ENCODE results near the gene POLR3E. TPM values are rescaled to one million over a fixed set of nuclear protein-coding genes. Genes with fewer than 3 reads are reported as not detected.

POLR3E gene
- total RNA-seq, 1 donor from 2014 or later, result 32.5 TPM

DNA sequence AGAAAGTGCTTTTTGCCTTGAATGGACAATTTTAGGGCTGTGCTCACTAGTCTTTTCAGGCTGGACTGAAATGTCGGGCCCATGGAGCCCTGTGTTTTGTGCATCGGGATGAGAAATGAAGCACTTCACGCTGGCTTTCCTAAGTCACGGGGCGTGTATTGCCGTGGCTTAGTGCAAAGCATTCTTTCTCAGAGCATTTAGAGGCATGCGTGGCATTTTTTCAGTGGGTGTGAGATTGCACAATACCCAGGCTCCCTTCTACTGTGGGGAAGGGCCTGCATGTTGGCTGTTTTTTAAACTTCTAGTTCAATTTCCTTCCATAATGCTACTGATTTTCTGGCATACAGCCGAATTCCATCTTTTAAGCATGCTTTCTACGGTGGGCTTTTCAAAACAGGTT is 12.6 kb upstream of the POLR3E start:
- no peaks in the 10 kb centered on the region for H3K79me2 ChIP-seq (ENCODE audit: insufficient read depth, low read length)
- TF ChIP-seq, protein P1, sequence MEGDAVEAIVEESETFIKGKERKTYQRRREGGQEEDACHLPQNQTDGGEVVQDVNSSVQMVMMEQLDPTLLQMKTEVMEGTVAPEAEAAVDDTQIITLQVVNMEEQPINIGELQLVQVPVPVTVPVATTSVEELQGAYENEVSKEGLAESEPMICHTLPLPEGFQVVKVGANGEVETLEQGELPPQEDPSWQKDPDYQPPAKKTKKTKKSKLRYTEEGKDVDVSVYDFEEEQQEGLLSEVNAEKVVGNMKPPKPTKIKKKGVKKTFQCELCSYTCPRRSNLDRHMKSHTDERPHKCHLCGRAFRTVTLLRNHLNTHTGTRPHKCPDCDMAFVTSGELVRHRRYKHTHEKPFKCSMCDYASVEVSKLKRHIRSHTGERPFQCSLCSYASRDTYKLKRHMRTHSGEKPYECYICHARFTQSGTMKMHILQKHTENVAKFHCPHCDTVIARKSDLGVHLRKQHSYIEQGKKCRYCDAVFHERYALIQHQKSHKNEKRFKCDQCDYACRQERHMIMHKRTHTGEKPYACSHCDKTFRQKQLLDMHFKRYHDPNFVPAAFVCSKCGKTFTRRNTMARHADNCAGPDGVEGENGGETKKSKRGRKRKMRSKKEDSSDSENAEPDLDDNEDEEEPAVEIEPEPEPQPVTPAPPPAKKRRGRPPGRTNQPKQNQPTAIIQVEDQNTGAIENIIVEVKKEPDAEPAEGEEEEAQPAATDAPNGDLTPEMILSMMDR (IDR thresholded peaks at IDR 0.05; ENCODE audit: insufficient read depth, low read depth, low read length), result no peak
- no peak for TF ChIP-seq EZH2 (IDR thresholded peaks at IDR 0.05; ENCODE audit: insufficient read depth, low read length)
- peaks cover 38% of the 10 kb centered on the region for H3K36me3 ChIP-seq (ENCODE audit: insufficient read depth, low read length)
- Mint-ChIP-seq H3K27me3 (ENCODE audit: low read depth, unreplicated experiment) (no peaks in the 10 kb centered on the region), H3K4me1 (ENCODE audit: low read depth, unreplicated experiment) (peaks cover 8% of the 10 kb centered on the region), H3K4me3 (ENCODE audit: unreplicated experiment) (no peak overlapping the region), H3K9me3 (ENCODE audit: unreplicated experiment) (no peaks in the 10 kb centered on the region), H3K27ac (ENCODE audit: unreplicated experiment) (no peak overlapping the region), H3K36me3 (ENCODE audit: low read depth, unreplicated experiment) (peaks cover 20% of the 10 kb centered on the region)
- H4K20me1 ChIP-seq (ENCODE audit: insufficient read depth, low read length), result no peaks in the 10 kb centered on the region
- DNase-seq (ENCODE audit: low read depth) (peak; percentile 64), FAIRE-seq (no peak)
- no peaks in the 10 kb centered on the region for H3K9me3 ChIP-seq (ENCODE audit: insufficient read depth, low read depth, low read length)
- no peak overlapping the region for H3K4me3 ChIP-seq (ENCODE audit: insufficient read depth, low read depth, low read length)
- H3K27ac ChIP-seq (ENCODE audit: low read depth, low read length), result no peak overlapping the region
- no peaks in the 10 kb centered on the region for H3K27me3 ChIP-seq (ENCODE audit: insufficient read depth, low read length)
- no peak overlapping the region for H2AFZ ChIP-seq (ENCODE audit: low read depth, low read length)
- no peaks in the 10 kb centered on the region for H3K4me1 ChIP-seq (ENCODE audit: insufficient read depth, low read length)
- no peak overlapping the region for H3K9ac ChIP-seq (ENCODE audit: low read length)
- no peak overlapping the region for H3K4me2 ChIP-seq (ENCODE audit: low read length)

DNA sequence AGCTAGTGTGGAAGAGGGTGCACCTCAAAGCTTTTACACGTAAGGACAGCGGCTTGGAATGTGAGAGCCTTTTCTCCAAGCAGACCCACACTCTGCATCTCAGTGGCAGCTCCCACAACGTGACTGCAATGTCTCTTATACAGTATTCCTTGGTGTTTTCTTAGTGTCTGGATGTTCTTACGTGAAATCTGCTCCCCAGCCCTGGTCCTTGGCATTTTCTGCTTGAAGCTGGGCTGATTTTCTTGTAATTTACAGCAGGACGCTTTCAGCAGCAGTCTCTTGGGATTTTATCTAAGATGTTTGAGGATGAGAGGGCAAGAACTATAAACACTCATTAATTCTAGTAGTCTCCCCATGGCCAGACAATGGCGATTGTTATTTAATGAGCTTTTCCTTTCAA is 12.1 kb upstream of the POLR3E start:
- no peak for FAIRE-seq
- Mint-ChIP-seq H3K36me3 (ENCODE audit: low read depth, unreplicated experiment) (peaks cover 18% of the 10 kb centered on the region), H3K4me1 (ENCODE audit: low read depth, unreplicated experiment) (peaks cover 8% of the 10 kb centered on the region)

DNA sequence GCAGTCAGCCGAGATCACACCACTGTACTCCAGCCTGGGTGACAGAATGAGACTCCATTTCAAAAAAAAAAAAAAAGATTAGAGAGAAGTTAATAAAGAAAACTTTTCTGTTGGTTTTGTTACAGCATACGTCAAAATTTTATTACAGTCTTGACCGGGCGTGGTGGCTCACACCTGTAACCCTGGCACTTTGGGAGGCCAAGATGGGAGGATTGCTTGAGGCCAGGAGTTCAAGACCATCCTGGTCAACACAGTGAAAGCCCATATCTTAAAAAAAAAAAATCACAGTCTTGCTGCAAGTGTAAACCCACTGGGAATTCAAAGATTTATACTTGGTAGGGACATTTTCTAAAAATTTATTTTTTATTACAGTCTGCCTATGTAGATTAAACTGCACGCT is 6.2 kb upstream of the POLR3E start:
- peaks cover 1% of the 10 kb centered on the region for H3K4me1 Mint-ChIP-seq (ENCODE audit: low read depth, unreplicated experiment)
- H3K4me2 ChIP-seq (ENCODE audit: low read length), result no peak overlapping the region
- no peak overlapping the region for H2AFZ ChIP-seq (ENCODE audit: low read depth, low read length)
- H3K36me3 Mint-ChIP-seq (ENCODE audit: low read depth, unreplicated experiment), result peaks cover 2% of the 10 kb centered on the region
- no peaks in the 10 kb centered on the region for H3K9me3 Mint-ChIP-seq (ENCODE audit: unreplicated experiment)
- DNase-seq (ENCODE audit: low read depth) (no peak), FAIRE-seq (no peak)
- no peak overlapping the region for H3K9ac ChIP-seq (ENCODE audit: low read length)
- H3K27ac Mint-ChIP-seq (ENCODE audit: unreplicated experiment), result peak overlapping the region; percentile 92
- H3K79me2 ChIP-seq (ENCODE audit: insufficient read depth, low read length), result no peaks in the 10 kb centered on the region
- no peak overlapping the region for H3K4me3 Mint-ChIP-seq (ENCODE audit: unreplicated experiment)
- no peaks in the 10 kb centered on the region for H3K4me1 ChIP-seq (ENCODE audit: insufficient read depth, low read length)
- no peak for TF ChIP-seq EZH2 (IDR thresholded peaks at IDR 0.05; ENCODE audit: insufficient read depth, low read length)
- TF ChIP-seq, protein P1 (IDR thresholded peaks at IDR 0.05; ENCODE audit: insufficient read depth, low read depth, low read length), result no peak
- H3K27me3 ChIP-seq (ENCODE audit: insufficient read depth, low read length), result no peaks in the 10 kb centered on the region
- no peaks in the 10 kb centered on the region for H4K20me1 ChIP-seq (ENCODE audit: insufficient read depth, low read length)
- no peak overlapping the region for H3K27ac ChIP-seq (ENCODE audit: low read depth, low read length)
- H3K9me3 ChIP-seq (ENCODE audit: insufficient read depth, low read depth, low read length), result no peaks in the 10 kb centered on the region
- no peaks in the 10 kb centered on the region for H3K27me3 Mint-ChIP-seq (ENCODE audit: low read depth, unreplicated experiment)
- H3K4me3 ChIP-seq (ENCODE audit: insufficient read depth, low read depth, low read length), result no peak overlapping the region
- H3K36me3 ChIP-seq (ENCODE audit: insufficient read depth, low read length), result peaks cover 7% of the 10 kb centered on the region

More for the DNA sequence above, 12.1 kb upstream of the POLR3E start:
- no peak for DNase-seq (ENCODE audit: low read depth)
- no peak overlapping the region for H3K4me2 ChIP-seq (ENCODE audit: low read length)
- Mint-ChIP-seq H3K27me3 (ENCODE audit: low read depth, unreplicated experiment) (no peaks in the 10 kb centered on the region), H3K9me3 (ENCODE audit: unreplicated experiment) (no peaks in the 10 kb centered on the region), H3K4me3 (ENCODE audit: unreplicated experiment) (no peak overlapping the region), H3K27ac (ENCODE audit: unreplicated experiment) (no peak overlapping the region)
- peaks cover 38% of the 10 kb centered on the region for H3K36me3 ChIP-seq (ENCODE audit: insufficient read depth, low read length)
- H3K4me3 ChIP-seq (ENCODE audit: insufficient read depth, low read depth, low read length), result no peak overlapping the region
- H3K4me1 ChIP-seq (ENCODE audit: insufficient read depth, low read length), result no peaks in the 10 kb centered on the region
- no peak overlapping the region for H3K9ac ChIP-seq (ENCODE audit: low read length)
- no peaks in the 10 kb centered on the region for H3K79me2 ChIP-seq (ENCODE audit: insufficient read depth, low read length)
- no peak overlapping the region for H3K27ac ChIP-seq (ENCODE audit: low read depth, low read length)
- TF ChIP-seq, protein P1 (IDR thresholded peaks at IDR 0.05; ENCODE audit: insufficient read depth, low read depth, low read length), result no peak
- no peak for TF ChIP-seq EZH2 (IDR thresholded peaks at IDR 0.05; ENCODE audit: insufficient read depth, low read length)
- no peaks in the 10 kb centered on the region for H3K9me3 ChIP-seq (ENCODE audit: insufficient read depth, low read depth, low read length)
- no peaks in the 10 kb centered on the region for H4K20me1 ChIP-seq (ENCODE audit: insufficient read depth, low read length)
- H3K27me3 ChIP-seq (ENCODE audit: insufficient read depth, low read length), result no peaks in the 10 kb centered on the region
- no peak overlapping the region for H2AFZ ChIP-seq (ENCODE audit: low read depth, low read length)

Measured in astrocyte (in vitro differentiated cells and primary cell).